GM23338 (cell line): ENCODE results near the gene KRTAP2-4.
"Not testable (repeated sequence)": the region's sequence is repeated elsewhere in the genome, so short reads cannot be mapped to it uniquely, and the experiment has no call there.

Experiments
- CTCF ChIP-seq, 2 experiments: fragments of 200-600 bp in 1 of 2; sonication (generic) in 1 of 2; conservative IDR thresholded peaks; 2 replicates each; pipeline versions ENCODE4 v1.5.1 to v1.6.1; 2016 to 2017; ENCODE audit warnings: antibody characterized with exemption in 2 of 2, low read depth in 2 of 2, mild to moderate bottlenecking in 2 of 2, moderate library complexity in 1 of 2
- EZH2 ChIP-seq: fragments of 200-600 bp; sonication (generic); IDR thresholded peaks from one replicate; pipeline ENCODE4 v1.8.0; 2017; ENCODE audit warnings: antibody characterized with exemption, mild to moderate bottlenecking, low read depth; ENCODE audit not compliant: unreplicated experiment
- REST ChIP-seq: IDR thresholded peaks from one replicate; pipeline ENCODE4 v1.6.1; 2018; ENCODE audit warnings: antibody characterized with exemption; ENCODE audit not compliant: unreplicated experiment

- not testable (repeated sequence) for TF ChIP-seq CTCF (conservative IDR thresholded peaks at IDR 0.05; ENCODE audit: low read depth in 2 of 2); EZH2; REST
Measured at GRCh38 chr17:41108728-41109386, 43.2 kb upstream of the KRTAP2-4 start.
